Ovary (tissue), 3 donors: Measurements from ENCODE around the gene NUP93.

Experiments used
- EP300 ChIP-seq: sonication (generic); formaldehyde crosslinking; IDR thresholded peaks from one replicate; pipeline ENCODE4 v1.6.1; 2017; ENCODE audit warnings: antibody characterized with exemption
- POLR2A ChIP-seq: fragments of 450-650 bp; IDR thresholded peaks from one replicate; pipeline ENCODE4 v1.6.1; 2017; ENCODE audit warnings: antibody characterized with exemption, mild to moderate bottlenecking, moderate library complexity
- TF ChIP-seq, protein P1 (sequence below), 3 donors: fragments of 450-650 bp in 2 of 3; fragments of 200-600 bp in 1 of 3; IDR thresholded peaks; one replicate each; pipeline versions ENCODE4 v1.5.1 to v1.8.0; 2016 to 2022; ENCODE audit warnings: antibody characterized with exemption in 3 of 3, mild to moderate bottlenecking in 1 of 3
- donor health status: DM: no; HTN: no; CAD: no.

- TF ChIP-seq POLR2A: no peak
- TF ChIP-seq, protein P1, sequence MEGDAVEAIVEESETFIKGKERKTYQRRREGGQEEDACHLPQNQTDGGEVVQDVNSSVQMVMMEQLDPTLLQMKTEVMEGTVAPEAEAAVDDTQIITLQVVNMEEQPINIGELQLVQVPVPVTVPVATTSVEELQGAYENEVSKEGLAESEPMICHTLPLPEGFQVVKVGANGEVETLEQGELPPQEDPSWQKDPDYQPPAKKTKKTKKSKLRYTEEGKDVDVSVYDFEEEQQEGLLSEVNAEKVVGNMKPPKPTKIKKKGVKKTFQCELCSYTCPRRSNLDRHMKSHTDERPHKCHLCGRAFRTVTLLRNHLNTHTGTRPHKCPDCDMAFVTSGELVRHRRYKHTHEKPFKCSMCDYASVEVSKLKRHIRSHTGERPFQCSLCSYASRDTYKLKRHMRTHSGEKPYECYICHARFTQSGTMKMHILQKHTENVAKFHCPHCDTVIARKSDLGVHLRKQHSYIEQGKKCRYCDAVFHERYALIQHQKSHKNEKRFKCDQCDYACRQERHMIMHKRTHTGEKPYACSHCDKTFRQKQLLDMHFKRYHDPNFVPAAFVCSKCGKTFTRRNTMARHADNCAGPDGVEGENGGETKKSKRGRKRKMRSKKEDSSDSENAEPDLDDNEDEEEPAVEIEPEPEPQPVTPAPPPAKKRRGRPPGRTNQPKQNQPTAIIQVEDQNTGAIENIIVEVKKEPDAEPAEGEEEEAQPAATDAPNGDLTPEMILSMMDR (IDR thresholded peaks at IDR 0.05): no peak
- TF ChIP-seq EP300: no peak
Measured at GRCh38 chr16:56879276-56879675, 149.3 kb downstream of the NUP93 start.
